Middle frontal gyrus (tissue), 1 donor: ENCODE data around the gene AP3S2.

Experiments
- DNase-seq: peaks from one replicate; pipeline ENCODE4 v3.0.0-alpha.2; 2015; ENCODE audit warnings: low spot score; ENCODE audit errors: extremely low spot score

The AP3S2 gene

GRCh38 chr15:89781055-89781454 lies 112.7 kb downstream of the AP3S2 start:
- DNase-seq, result no peak

DNA sequence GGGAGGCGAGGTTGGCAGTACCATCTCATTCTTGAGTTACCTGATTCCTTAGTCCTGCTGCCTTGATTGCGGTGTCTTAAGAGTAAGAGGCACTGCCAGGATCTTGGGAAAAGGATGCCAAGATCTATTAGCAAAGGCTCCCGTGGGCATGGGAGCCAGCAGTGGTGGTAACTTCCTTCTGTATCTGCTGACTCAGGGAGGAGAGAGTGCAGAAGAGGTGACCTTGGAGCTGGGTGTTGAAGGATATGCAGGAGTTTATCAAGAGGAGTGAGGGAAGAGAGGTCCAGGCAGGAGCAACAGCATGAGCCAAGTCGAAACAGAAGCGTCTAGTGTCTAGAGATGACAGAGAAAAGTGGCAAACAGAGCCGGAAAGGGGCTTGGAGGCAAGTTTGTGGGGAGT lies 113.2 kb downstream of the AP3S2 start:
- no peak for DNase-seq
